GM12891 (cell line): ENCODE results near the gene CPTP.
"Not testable (repeated sequence)": the region's sequence is repeated elsewhere in the genome, so short reads cannot be mapped to it uniquely, and the experiment has no call there.

Experiments
- DNase-seq: peaks from one replicate; pipeline ENCODE4 v3.0.0; 2011; ENCODE audit warnings: low spot score; ENCODE audit not compliant: insufficient read length
- FAIRE-seq: peaks from 2 replicates; lab custom pipeline; 2011; peaks lifted over from hg19 to GRCh38; lab: Jason Lieb, UNC
- PAX5 ChIP-seq: IDR thresholded peaks from 2 replicates; pipeline ENCODE4 v1.6.1; 2011; ENCODE audit warnings: low read length, moderate library complexity, mild to moderate bottlenecking; ENCODE audit not compliant: insufficient read depth, severe bottlenecking
- POLR2A ChIP-seq: IDR thresholded peaks from 2 replicates; pipeline ENCODE4 v1.6.1; 2011; ENCODE audit warnings: low read depth, low read length, control low read depth
- POLR2AphosphoS5 ChIP-seq: IDR thresholded peaks from 2 replicates; pipeline ENCODE4 v1.6.1; 2011; ENCODE audit warnings: low read depth, low read length, control low read depth
- POU2F2 ChIP-seq: IDR thresholded peaks from 2 replicates; pipeline ENCODE4 v1.6.1; 2011; ENCODE audit warnings: low read depth, mild to moderate bottlenecking, control low read depth, low read length, moderate library complexity
- SPI1 ChIP-seq: IDR thresholded peaks from 2 replicates; pipeline ENCODE4 v1.6.1; 2011; ENCODE audit warnings: low read depth, low read length, control low read depth
- TAF1 ChIP-seq: IDR thresholded peaks from 2 replicates; pipeline ENCODE4 v1.6.1; 2011; ENCODE audit warnings: low read depth, low read length, control low read depth

The CPTP gene

GRCh38 chr1:1311107-1312104 is 13.2 kb upstream of the CPTP start:
- FAIRE-seq (no peak), DNase-seq (no peak)
- TF ChIP-seq POLR2AphosphoS5, result peak; percentile 46; the same call in 1 of the 2 replicates
- TF ChIP-seq TAF1, result no peak

- no peak for FAIRE-seq
- TF ChIP-seq POLR2AphosphoS5 (no peak; the same call in 1 of the 2 replicates), POLR2A (no peak), POU2F2 (no peak), SPI1 (no peak), TAF1 (no peak), PAX5 (no peak)
These were observed 11.9 kb upstream of the CPTP start for GRCh38 chr1:1312450-1313314.

GRCh38 chr1:1313500-1314236 is 10.9 kb upstream of the CPTP start:
- DNase-seq (no peak), FAIRE-seq (no peak)
- TF ChIP-seq SPI1 (no peak), POU2F2 (no peak), PAX5 (no peak), POLR2AphosphoS5 (no peak), TAF1 (no peak), POLR2A (no peak)

More at GRCh38 chr1:1312450-1313314, 11.9 kb upstream of the CPTP start:
- DNase-seq, result no peak

GRCh38 chr1:1314237-1314586 is 10.4 kb upstream of the CPTP start:
- no peak for TF ChIP-seq POLR2A
- no peak for TF ChIP-seq POU2F2
- TF ChIP-seq SPI1, result no peak
- no peak for TF ChIP-seq PAX5
- no peak for TF ChIP-seq POLR2AphosphoS5
- TF ChIP-seq TAF1, result no peak
- DNase-seq (no peak), FAIRE-seq (no peak)

GRCh38 chr1:1314678-1315335 is 9.8 kb upstream of the CPTP start:
- TF ChIP-seq POLR2AphosphoS5 (peak; percentile 52; the same call in 1 of the 2 replicates), SPI1 (no peak)
- no peak for DNase-seq
- no peak for FAIRE-seq

GRCh38 chr1:1315435-1315954 is 9.1 kb upstream of the CPTP start:
- DNase-seq (no peak), FAIRE-seq (no peak)
- TF ChIP-seq POU2F2 (no peak), POLR2A (no peak), PAX5 (no peak), SPI1 (no peak), POLR2AphosphoS5 (no peak)

- DNase-seq, FAIRE-seq: not testable (repeated sequence)
These were observed 8.4 kb upstream of the CPTP start for GRCh38 chr1:1316199-1316598.

- FAIRE-seq (no peak), DNase-seq (no peak)
- no peak for TF ChIP-seq POU2F2
- no peak for TF ChIP-seq POLR2AphosphoS5
- TF ChIP-seq TAF1, result no peak
- no peak for TF ChIP-seq PAX5
- no peak for TF ChIP-seq POLR2A
- TF ChIP-seq SPI1, result no peak
These were observed 7.2 kb upstream of the CPTP start for GRCh38 chr1:1317420-1317819.

GRCh38 chr1:1318131-1318652 is 6.4 kb upstream of the CPTP start:
- TF ChIP-seq PAX5 (no peak), SPI1 (no peak), TAF1 (no peak), POLR2AphosphoS5 (no peak), POU2F2 (no peak), POLR2A (no peak)

More at GRCh38 chr1:1318131-1318652, 6.4 kb upstream of the CPTP start:
- DNase-seq (no peak), FAIRE-seq (no peak)
